ENCODE data around the gene PLA2G1B.

The PLA2G1B gene

GRCh38 chr12:120321382-120322202, 6.0 kb downstream of the PLA2G1B start:
- H3K27ac ChIP-seq: no peak overlapping the region
- no peak overlapping the region for H3K4me2 ChIP-seq (ENCODE audit: low read length)
- H3K9ac ChIP-seq: no peak overlapping the region
- no peaks in the 10 kb centered on the region for H3K79me2 ChIP-seq
- no peak overlapping the region for H2AFZ ChIP-seq
- no peaks in the 10 kb centered on the region for H3K9me3 ChIP-seq (ENCODE audit: control insufficient read depth, low read length)
- H3K27me3 ChIP-seq (ENCODE audit: control insufficient read depth, insufficient read depth, low read length): no peaks in the 10 kb centered on the region
- H3K4me3 ChIP-seq (ENCODE audit: low read depth, low read length): no peak overlapping the region
- peaks cover 6% of the 10 kb centered on the region for H3K4me1 ChIP-seq
- no peak for TF ChIP-seq CTCF (IDR thresholded peaks at IDR 0.05)
- H3K36me3 ChIP-seq (ENCODE audit: control insufficient read depth, insufficient read depth, low read length): no peaks in the 10 kb centered on the region

GRCh38 chr12:120317224-120318105, 10.1 kb downstream of the PLA2G1B start:
- Histone ChIP-seq H3K27ac (peak overlapping the region; percentile 84), H3K4me1 (peaks cover 6% of the 10 kb centered on the region), H2AFZ (peak overlapping the region; percentile 89), H3K4me3 (ENCODE audit: low read depth, low read length) (peak overlapping the region; percentile 72), H3K9ac (peak overlapping the region; percentile 16), H3K27me3 (ENCODE audit: control insufficient read depth, insufficient read depth, low read length) (no peaks in the 10 kb centered on the region), H3K79me2 (no peaks in the 10 kb centered on the region), H3K9me3 (ENCODE audit: control insufficient read depth, low read length) (no peaks in the 10 kb centered on the region), H3K36me3 (ENCODE audit: control insufficient read depth, insufficient read depth, low read length) (no peaks in the 10 kb centered on the region), H3K4me2 (ENCODE audit: low read length) (peak overlapping the region; percentile 92)
- peak; percentile 74 for TF ChIP-seq CTCF (IDR thresholded peaks at IDR 0.05)

GRCh38 chr12:120316798-120317223, 10.8 kb downstream of the PLA2G1B start:
- Histone ChIP-seq H2AFZ (peak overlapping the region; percentile 89), H3K9ac (peak overlapping the region; percentile 16), H3K27me3 (ENCODE audit: control insufficient read depth, insufficient read depth, low read length) (no peaks in the 10 kb centered on the region), H3K4me3 (ENCODE audit: low read depth, low read length) (peak overlapping the region; percentile 72), H3K4me2 (ENCODE audit: low read length) (peak overlapping the region; percentile 92), H3K79me2 (no peaks in the 10 kb centered on the region), H3K36me3 (ENCODE audit: control insufficient read depth, insufficient read depth, low read length) (no peaks in the 10 kb centered on the region), H3K9me3 (ENCODE audit: control insufficient read depth, low read length) (no peaks in the 10 kb centered on the region), H3K4me1 (peaks cover 6% of the 10 kb centered on the region), H3K27ac (peak overlapping the region; percentile 84)
- no peak for TF ChIP-seq CTCF (IDR thresholded peaks at IDR 0.05)

- no peaks in the 10 kb centered on the region for H3K79me2 ChIP-seq
- no peak overlapping the region for H3K4me2 ChIP-seq (ENCODE audit: low read length)
- no peaks in the 10 kb centered on the region for H3K27me3 ChIP-seq (ENCODE audit: control insufficient read depth, insufficient read depth, low read length)
- H3K36me3 ChIP-seq (ENCODE audit: control insufficient read depth, insufficient read depth, low read length): no peaks in the 10 kb centered on the region
- H3K9ac ChIP-seq: no peak overlapping the region
- H3K9me3 ChIP-seq (ENCODE audit: control insufficient read depth, low read length): no peaks in the 10 kb centered on the region
- no peak overlapping the region for H3K4me3 ChIP-seq (ENCODE audit: low read depth, low read length)
- no peak overlapping the region for H3K27ac ChIP-seq
- H2AFZ ChIP-seq: no peak overlapping the region
- peaks cover 6% of the 10 kb centered on the region for H3K4me1 ChIP-seq
- no peak for TF ChIP-seq CTCF (IDR thresholded peaks at IDR 0.05)
Observed at GRCh38 chr12:120314220-120314619, 13.4 kb downstream of the PLA2G1B start.

All from parathyroid adenoma (tissue), 2 donors.